ENCODE results near the gene STK11. TPM values are rescaled to one million over a fixed set of nuclear protein-coding genes. Genes with fewer than 3 reads are reported as not detected.

The STK11 gene
- total and polyA plus RNA-seq, 2 of the 4 experiments (the other 2 are of a cell fraction): 39.3 to 42.8 TPM

GRCh38 chr19:1163934-1164683 lies 41.5 kb upstream of the STK11 start:
- POLR2A ChIA-PET (ENCODE audit: unreplicated experiment): no interaction called here
- Histone ChIP-seq H3K9me1 (ENCODE audit: insufficient read depth, low read length) (peaks cover 4% of the 10 kb centered on the region; the same call in 1 of the 2 replicates), H2AK9ac (replicated peaks; ENCODE audit: low read depth, low read length, poor library complexity) (no peak overlapping the region), H3K27me3 (ENCODE audit: control insufficient read depth, insufficient read depth, low read length) (no peaks in the 10 kb centered on the region), H3K18ac (ENCODE audit: low read depth, low read length) (no peak overlapping the region), H4K5ac (ENCODE audit: low read depth, low read length) (no peak overlapping the region), H3K23ac (ENCODE audit: low read depth, low read length) (no peak overlapping the region), H3K4me3 (ENCODE audit: insufficient read depth, low read depth, low read length) (no peak overlapping the region), H2BK5ac (ENCODE audit: low read depth, low read length, poor library complexity, severe bottlenecking) (no peak overlapping the region), H4K91ac (ENCODE audit: insufficient read depth, low read depth, low read length) (no peak overlapping the region), H2BK20ac (ENCODE audit: low read depth, low read length) (no peak overlapping the region), H3K9me3 (ENCODE audit: control insufficient read depth, insufficient read depth, low read length) (no peaks in the 10 kb centered on the region), H3K9ac (ENCODE audit: low read depth, low read length) (no peak overlapping the region), H2AFZ (replicated peaks; ENCODE audit: low read length, poor library complexity) (no peak overlapping the region), H3K36me3 (ENCODE audit: control insufficient read depth, insufficient read depth, low read length) (peaks cover 25% of the 10 kb centered on the region), H4K20me1 (ENCODE audit: insufficient read depth, low read length) (peaks cover 82% of the 10 kb centered on the region), H2BK120ac (ENCODE audit: low read depth, low read length) (no peak overlapping the region), H3K4me2 (ENCODE audit: low read depth, low read length) (no peak overlapping the region), H3K56ac (ENCODE audit: extremely low read depth, insufficient read depth, low read length) (no peak overlapping the region), H2AK5ac (ENCODE audit: low read depth, low read length) (no peak overlapping the region), H3K14ac (replicated peaks; ENCODE audit: low read depth, low read length) (no peak overlapping the region), H3K79me1 (ENCODE audit: low read depth in 1 of 2, low read length in 2 of 2) (peaks cover 9 to 59% of the 10 kb centered on the region in 2 experiments), H4K8ac (ENCODE audit: low read depth in 2 of 2, low read length in 2 of 2) (no peak overlapping the region), H3K27ac (ENCODE audit: insufficient read depth, low read length) (no peak overlapping the region), H3K4ac (ENCODE audit: low read depth, low read length) (no peak overlapping the region), H3K4me1 (ENCODE audit: control insufficient read depth, insufficient read depth, low read length) (peaks cover 14% of the 10 kb centered on the region), H2BK15ac (ENCODE audit: low read depth, low read length) (no peak overlapping the region)
- in situ Hi-C loops (cut with MboI; ENCODE audit: low sequenced_read_pairs) (no loop called here), intact Hi-C loops (cut with micrococcal nuclease) (no loop called here), dilution Hi-C loops (cut with HindIII; ENCODE audit: low sequenced_read_pairs, unreplicated experiment) (no loop called here)
- DNase-seq (no peak), ATAC-seq (ENCODE audit: low read depth) (no peak)
- TF ChIP-seq MXI1 (IDR thresholded peaks at IDR 0.05; ENCODE audit: borderline replicate concordance, low read depth, low read length) (no peak), RAD21 (IDR thresholded peaks at IDR 0.05; ENCODE audit: low read length) (no peak), CHD1 (IDR thresholded peaks at IDR 0.05; ENCODE audit: low read depth, low read length) (no peak), USF2 (IDR thresholded peaks at IDR 0.05; ENCODE audit: low read depth, low read length) (no peak), FOS (IDR thresholded peaks at IDR 0.05; ENCODE audit: low read depth, low read length) (no peak), POLR2A (IDR thresholded peaks at IDR 0.05; ENCODE audit: low read depth, low read length) (no peak), NFE2L2 (IDR thresholded peaks at IDR 0.05; ENCODE audit: low read depth, low read length) (no peak), RCOR1 (IDR thresholded peaks at IDR 0.05; ENCODE audit: insufficient replicate concordance, low read length) (no peak), SMC3 (IDR thresholded peaks at IDR 0.05; ENCODE audit: low read depth, low read length) (no peak), RFX5 (IDR thresholded peaks at IDR 0.05; ENCODE audit: low read depth, low read length) (no peak), MAZ (IDR thresholded peaks at IDR 0.05; ENCODE audit: borderline replicate concordance, low read depth, low read length) (no peak)
- no CpG with 5 or more reads among the region's 20 CpGs for WGBS, 2 experiments (ENCODE audit: extremely low coverage in 2 of 2, insufficient read length in 1 of 2)
- BruUV-seq (replicated peaks): no TSS peak
- CTCF ChIA-PET: no interaction called here

Measured in IMR-90 (cell line).